ENCODE results near the gene CDKAL1.

- TF ChIP-seq EP300 (IDR thresholded peaks at IDR 0.05; ENCODE audit: borderline replicate concordance in 1 of 2, control insufficient read depth in 1 of 2, low read depth in 2 of 2, low read length in 2 of 2): no peak
- TF ChIP-seq BHLHE40 (IDR thresholded peaks at IDR 0.05; ENCODE audit: borderline replicate concordance in 1 of 2, low read depth in 2 of 2, low read length in 1 of 2): no peak
- no peak for TF ChIP-seq CTCF (IDR thresholded peaks at IDR 0.05 in 2 of 3, conservative IDR thresholded peaks at IDR 0.05 in 1 of 3; ENCODE audit: control insufficient read depth in 2 of 3, extremely low read depth in 1 of 3, insufficient read depth in 1 of 3, low read depth in 3 of 3, low read length in 3 of 3)
- TF ChIP-seq USF2 (IDR thresholded peaks at IDR 0.05; ENCODE audit: borderline replicate concordance, low read depth, low read length): no peak
- TF ChIP-seq ETV6 (conservative IDR thresholded peaks at IDR 0.05 in 1 of 2, IDR thresholded peaks at IDR 0.05 in 1 of 2; ENCODE audit: borderline replicate concordance in 1 of 2, low read depth in 1 of 2): no peak
- TF ChIP-seq JUNB (IDR thresholded peaks at IDR 0.05): no peak
- no peak for TF ChIP-seq CEBPZ (IDR thresholded peaks at IDR 0.05; ENCODE audit: low read depth, low read length)
Observed at GRCh38 chr6:20608356-20608755, 74.1 kb downstream of the CDKAL1 start.
